HG02678 (cell line): Measurements from ENCODE around the gene EEA1.
"Not testable (repeated sequence)": the region's sequence is repeated elsewhere in the genome, so short reads cannot be mapped to it uniquely, and the experiment has no call there.

Experiments
- ATAC-seq: cut with Tn5 transposase; IDR thresholded peaks from one replicate; pipeline ENCODE4 v1.9.1; 2021; ENCODE audit warnings: mild to moderate bottlenecking, moderate library complexity; ENCODE audit not compliant: unreplicated experiment

The EEA1 gene

DNA sequence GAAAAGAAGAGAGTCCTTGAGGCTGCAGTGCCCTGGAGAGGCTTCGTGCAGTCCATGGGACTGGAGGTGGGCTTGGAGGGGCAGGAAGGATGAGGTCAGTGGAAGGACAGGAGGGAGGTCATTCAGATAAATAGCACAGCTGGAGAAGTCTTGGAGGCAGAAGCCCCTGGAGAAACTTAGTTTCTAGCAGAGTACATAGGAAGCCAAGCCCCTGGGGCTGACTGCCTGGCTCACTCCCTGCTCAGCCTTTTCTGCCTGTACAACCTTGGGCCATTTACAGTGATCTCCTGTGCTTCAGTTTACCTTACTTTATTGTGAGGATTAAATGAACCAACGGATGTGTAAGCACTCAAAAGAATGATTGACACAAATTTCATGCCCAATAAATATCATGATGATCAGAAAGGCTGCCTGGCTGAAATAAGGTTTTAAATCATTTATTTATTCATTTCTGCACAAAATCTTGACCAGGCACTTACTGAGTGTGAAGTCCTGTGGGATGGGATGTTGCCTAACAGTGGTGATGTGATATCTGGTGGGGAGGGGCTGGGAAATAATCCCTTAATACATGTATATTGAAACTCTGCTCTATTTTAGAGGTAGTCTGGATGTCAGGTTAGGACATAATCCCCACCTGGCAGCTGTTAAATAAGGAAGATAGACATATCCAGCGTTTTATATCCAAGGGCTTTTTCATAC, 172.0 kb downstream of the EEA1 start:
- ATAC-seq, result no peak

DNA sequence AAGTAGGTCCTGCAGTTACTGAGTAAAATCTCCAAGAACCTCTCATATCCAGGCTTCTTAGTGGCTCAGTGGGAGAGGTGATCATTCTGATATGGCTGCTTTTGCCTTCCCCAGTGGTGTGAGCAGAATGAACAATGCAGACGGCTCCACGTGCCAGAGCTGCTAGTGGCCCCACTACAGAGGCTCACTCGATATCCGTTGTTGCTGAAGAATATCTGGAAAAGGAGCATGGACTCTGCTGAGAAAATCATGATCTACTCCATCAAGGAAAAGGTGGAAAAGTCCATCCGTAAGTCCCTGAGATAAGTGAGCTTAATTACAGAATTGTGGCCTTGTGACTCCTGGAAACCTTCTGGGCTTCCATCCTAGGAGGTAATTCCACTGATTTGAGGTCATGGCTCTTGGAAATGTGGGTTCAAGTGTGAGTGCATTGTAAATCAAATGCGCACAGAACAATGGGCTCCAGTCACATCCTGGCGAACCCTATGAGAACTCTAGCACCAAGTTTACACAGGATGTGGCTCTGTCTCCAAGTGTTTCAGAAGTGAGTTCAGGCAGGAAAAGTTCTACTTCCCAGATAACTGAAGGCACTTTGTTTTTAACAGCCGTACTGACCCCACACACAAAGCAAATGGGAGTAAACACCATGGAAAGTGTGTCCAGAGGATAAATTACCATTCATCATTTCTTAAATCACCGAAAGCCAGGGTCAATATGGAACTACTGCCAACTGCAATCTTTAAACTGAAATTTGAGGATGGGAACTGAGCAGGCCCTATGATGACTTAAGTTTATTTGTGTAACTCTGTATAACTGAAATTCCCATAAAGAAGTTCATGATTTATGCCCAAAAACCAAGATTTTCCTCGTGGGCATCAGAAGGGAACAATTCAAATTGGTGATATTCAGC, 174.9 kb downstream of the EEA1 start:
- no peak for ATAC-seq

DNA sequence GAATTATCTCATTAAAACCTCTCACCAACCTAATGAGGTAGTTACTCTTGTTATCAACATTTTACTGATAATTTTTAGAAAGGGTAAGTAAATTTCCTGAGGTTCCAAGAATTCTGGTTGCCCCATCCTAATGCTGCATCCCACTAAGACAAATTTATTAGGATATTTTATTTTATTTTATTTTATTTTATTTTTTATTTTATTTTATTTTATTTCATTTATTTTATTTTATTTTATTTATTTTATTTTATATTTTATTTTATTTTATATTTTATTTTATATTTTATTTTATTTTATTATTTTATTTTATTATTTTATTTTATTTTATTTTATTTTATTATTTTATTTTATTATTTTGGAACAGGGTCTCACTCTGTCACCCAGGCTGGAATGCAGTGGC, 179.4 kb downstream of the EEA1 start:
- not testable (repeated sequence) for ATAC-seq

DNA sequence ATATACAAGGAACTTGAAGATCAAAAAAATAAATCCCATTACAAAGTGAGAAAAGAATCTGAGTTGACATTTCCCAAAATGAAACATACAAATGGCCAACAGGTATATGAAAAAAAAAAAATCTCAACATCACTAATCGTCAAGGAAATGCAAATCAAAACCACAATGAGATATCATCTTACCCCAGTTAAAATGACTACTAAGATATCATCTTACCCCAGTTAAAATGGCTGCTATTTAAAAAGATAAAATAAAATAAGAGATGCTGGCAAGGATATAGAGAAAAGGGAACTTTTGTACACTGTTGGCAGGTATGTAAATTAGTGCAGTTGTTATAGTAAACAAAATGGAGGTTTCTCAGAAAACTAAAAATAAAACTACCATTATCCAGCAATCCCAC, 181.9 kb downstream of the EEA1 start:
- ATAC-seq, result no peak

DNA sequence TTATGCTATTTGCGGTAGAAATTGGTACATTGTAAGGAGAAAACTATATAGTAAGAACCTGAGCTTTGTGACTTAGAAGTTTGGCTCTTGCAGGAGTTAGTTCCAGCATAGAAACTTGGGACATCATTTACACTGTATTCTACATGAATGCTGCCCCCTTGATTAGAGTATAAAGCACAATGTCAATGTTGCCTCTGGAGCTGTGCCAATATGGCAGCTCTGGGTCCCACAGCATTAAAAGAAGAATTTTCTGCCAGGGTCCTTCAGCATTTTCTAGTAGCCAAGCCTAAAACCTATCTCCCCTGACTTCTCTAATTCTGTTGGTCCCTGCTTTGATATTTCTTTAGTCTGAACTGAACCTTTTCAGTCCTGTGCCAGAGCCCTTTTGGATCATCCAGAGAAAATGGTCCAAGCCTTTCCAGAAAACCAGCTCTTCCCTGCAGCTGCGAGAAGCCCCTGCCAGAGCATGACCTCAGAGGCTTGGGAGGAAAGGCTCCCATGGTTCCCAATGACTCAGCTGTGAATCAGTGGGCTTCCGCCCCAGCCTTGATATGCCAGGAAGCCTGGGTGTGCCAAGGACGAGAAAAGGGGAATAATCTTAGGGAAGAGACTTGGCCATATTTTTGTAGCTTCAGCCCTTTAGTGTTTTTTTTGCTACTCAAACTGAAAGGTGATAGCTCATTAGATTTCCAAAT, 183.1 kb downstream of the EEA1 start:
- no peak for ATAC-seq

DNA sequence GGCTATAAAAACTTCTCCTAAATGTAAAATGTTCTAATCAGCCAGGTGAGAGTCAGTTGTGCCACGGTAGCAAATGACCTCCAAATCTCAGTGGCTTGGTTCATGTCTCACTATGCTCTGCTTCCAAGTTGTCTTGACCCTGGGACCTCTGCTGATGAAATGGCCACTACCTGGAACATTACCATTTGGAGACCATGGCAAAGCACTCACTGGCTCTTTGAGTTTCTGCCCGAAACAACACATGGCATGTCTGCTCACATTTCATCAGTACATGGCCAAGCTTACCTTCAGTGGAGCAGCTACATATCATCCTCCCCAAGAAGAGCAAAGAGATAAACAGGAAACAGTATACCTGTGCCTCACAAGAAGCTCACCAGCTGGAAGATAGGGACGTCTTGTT, 186.1 kb downstream of the EEA1 start:
- ATAC-seq, result no peak

DNA sequence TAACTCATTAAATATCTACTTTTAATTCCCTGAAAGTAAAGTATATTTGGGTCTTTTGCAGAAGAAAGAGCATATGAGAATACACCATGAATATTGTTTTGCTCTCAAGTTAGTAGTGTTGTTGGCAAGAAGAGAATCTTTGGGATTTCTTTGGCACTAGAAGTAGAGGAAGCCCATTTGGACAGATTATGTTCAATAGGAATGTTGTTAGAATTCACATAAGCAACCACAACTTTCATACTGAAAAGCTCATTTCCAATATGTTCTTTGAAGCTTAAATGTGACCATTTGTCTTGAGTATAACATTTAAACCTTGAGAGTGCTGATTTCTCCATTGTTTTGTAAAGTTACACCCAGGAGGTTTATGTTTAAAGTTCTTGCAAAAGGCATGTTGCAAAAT, 188.7 kb downstream of the EEA1 start:
- no peak for ATAC-seq

DNA sequence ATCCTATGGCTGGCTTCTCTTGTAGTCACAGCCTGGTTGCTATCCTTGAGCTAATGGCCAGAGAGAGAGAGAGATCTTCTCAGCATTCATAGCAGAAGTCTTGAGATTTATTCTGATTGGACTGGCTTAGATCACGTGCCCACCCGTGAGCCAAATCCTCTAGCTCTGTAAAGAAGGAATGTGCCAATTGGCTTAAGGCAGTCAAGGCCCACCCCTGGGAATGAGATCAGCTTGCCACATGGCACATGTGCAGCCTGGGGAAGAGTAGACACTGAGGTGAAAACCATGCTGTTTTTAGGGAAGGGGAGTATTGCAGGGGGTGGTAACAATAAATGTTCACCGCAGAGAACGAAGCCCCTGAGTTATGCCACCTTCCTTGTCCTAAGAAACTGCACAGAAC, 190.0 kb downstream of the EEA1 start:
- no peak for ATAC-seq

DNA sequence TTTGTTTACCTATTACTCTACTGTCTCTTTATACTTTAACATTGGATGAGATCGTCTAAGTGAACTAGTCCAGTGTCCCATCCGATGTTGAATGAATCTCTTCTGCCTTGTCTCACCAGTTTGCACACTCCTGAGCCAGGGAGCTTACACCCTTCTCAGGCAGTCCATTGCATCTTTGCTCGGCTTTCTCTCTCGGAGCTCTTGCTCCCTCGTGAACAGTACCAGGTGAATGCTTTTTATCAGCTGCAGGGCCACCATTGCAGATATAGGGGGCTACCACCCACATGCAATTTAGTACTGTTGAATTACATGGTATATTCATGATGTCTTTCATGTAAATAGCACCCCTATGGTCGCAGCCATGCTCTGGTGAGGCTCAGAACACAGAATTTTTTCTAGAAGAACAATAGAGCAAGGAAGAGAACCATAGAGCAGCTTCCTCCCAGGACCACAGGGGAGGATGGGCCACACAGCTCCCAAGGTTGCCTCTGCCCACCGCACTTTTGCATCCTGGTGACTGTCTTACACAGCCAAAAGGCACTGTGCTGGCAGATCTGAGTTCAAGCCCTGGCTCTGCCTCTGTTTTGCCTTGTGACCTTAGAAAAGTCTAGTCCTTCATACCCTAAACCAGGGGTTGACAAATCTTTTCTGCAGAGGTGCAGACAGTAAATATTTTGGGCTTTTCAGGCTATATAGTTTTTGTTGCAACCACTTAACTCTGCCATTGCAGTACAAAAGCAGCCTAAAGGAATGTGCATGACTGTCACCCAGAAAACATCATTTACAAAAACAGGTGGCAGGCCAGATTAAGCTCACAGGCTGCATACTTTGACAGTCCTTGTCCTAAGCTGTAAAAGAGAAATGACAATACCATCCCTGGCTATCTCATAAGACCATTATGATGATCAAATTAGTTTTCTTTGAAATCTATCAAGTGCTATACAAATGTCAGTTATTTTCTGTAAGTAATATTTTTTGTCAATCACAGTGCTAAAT, 190.9 kb downstream of the EEA1 start:
- no peak for ATAC-seq

DNA sequence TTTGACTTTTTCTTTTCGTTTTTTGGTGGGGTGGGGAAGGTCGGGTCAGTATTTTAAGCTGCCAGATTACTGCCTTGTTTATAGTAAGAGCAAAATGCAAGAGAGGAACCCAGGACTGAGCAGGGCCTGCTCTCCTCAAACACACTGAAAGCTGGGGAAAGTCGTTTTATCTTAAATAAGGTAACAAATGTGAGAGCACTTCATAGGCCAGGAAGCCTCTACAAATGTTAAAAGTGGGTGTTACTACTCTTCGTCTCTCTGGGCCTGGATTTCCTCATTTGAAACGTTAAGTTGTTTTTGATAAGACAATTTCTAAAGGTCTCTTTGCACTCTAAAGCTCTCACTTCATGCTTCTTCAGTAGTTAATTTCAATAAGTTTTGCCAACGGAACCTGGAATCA, 192.5 kb downstream of the EEA1 start:
- ATAC-seq, result no peak

DNA sequence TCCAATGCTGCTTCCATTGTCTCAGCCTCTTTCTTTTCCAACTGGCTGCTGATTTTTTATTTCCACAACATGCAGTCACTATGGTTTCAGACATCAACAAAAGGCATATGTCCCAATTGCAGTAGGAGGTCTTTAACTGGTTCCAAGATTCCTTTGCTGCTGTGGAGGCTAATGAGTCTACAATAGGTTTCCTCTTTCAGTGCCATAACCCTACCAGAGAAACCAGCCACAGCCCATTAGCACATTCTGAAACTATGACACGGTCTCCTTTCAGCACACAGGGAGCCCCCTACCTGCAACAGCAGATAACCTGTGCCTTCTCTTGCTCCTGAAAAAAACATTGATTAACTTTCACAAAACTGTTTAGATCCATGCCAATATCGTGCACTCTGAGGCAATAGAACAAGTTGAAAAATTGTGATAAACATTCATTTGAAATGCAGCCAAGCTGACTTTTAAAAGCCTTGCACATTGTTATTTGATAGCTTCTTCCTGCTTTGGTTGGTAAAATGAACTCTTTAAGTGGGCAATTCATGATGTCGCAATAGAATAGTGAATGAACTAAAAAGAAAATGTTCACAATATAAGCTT, 193.9 kb downstream of the EEA1 start:
- no peak for ATAC-seq

DNA sequence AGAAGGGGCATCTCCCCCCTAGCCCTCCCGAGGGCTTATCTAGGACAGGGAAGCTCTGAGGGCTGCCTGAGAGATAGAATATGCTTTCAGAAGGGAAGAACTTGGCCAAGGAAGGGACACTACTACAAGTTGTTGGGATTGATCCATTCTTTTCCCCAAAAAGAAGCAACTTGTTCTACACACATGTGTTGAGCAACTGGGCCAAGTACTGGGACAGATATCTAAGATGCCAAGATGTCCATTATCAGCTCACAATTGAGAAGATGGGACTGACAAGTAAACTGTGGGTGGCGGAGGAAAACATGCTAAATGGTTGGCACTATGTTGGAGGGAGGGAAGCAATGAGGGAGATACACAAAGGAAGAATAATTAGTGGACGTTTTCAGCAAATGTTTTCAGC, 195.4 kb downstream of the EEA1 start:
- ATAC-seq, result no peak

DNA sequence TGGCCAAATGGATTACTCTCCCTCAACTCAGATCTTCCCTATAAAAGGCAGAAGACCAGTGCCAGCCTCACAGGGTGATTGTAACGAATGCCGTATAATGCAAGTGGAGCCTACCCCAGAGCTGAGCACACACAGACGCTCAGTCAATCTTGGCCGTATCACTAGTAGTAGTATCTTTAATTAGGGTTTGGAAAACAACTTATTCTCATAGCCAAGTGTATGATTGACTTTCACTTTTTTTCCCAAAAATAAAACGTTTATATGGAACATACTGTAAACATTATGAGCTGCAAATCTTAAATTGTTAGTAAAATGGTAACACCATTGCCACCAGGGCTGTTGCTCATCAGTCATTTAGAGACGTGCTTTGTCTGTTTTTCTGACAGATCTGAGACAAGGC, 195.9 kb downstream of the EEA1 start:
- no peak for ATAC-seq

DNA sequence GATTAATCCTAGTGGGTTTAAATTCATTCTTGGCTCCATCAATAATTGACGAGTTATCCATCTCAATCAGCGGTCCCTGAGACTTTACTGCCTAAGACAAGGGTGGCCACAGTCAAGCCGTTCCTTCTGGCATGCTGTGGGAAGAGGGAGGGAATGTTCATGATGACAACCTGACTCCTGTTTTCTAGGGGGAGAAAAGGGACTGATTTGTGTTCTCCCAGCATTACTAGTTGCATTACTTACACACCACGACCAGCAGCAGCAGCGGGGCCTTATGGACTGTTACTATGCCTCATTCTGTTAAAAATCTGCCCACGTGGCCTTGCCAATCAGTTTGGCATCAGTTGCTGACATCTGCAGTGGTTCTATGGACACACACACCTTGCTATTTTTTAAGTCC, 196.4 kb downstream of the EEA1 start:
- ATAC-seq, result no peak

DNA sequence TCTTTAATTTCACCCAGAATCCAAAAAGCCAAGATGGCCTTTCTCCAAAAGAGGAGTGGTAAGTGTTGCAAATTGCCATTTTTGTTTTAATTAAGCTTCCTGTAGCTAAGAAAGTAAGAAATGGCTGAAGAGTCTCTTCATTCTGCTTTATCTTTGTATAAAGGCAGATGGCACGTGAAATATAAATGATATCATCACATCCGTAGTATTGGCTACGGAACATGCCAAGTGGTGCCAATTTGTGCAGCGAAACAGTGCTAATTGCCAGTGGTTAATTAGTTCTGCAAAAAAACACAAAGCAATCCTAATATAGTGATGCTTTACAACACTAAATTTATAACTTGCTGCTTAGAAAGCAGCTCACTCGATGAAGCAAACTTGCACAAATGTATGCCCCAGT, 196.9 kb downstream of the EEA1 start:
- no peak for ATAC-seq

DNA sequence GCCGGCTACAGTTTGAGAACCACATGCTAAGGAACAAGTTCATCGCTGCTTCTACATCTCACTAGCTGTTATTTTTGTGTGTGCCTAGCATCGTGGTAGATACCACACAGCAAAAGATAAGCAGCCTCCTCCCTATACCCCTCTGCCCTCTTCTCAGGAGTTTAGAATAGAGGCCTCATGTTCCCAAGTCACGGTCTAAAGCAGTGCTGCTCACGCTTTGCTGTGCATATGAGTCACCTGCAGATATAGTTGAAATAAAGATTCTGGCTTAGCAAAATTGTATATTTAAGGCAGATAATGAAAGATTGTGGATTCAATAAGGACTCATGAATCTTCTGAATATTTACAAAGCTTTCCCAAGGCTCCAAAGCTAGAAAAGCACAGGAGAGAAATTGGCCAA, 198.3 kb downstream of the EEA1 start:
- ATAC-seq, result no peak

DNA sequence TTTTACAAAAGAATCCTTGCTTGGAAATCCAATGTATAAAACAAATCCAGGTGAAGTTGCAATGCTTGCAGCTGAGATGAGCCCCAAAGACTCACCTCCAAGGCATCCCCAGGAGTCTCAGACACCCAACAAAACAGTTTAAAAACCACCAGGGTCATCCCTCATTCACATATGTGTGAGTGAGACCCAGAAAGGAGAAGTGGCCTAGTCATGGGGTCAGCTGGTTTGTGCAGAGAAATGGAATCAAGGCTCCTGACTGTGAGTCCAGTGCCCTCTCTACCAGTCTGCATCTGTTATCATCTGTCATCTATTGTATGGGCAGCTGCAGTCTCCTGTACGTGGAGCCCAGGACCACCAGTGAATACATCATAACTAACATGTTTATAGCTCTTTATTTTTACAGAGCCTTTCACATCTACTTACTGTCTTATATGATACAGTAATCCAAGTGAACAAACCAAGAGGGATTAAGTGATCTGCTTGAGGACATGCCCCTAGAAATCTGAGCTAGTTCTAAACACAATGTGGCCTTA, 199.3 kb downstream of the EEA1 start:
- no peak for ATAC-seq

DNA sequence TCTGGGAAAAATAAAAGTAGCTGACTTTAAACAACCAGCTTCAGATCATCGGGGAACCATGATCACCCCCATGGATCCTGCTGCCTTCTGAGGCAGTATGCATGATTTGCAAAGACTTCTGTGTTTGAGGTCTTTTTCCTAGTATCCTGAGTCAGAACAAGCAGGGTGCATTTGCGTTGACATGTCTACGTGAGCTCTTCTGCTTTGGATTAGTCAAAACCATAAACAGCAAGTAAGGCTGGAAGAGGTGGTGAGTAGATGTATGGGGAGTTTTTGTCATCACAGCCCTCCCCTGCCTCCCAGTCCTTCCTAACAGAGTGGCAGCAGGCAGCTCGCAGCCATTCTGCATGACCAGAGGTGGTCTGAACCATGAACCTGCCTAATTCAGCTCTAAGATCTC, 202.2 kb downstream of the EEA1 start:
- no peak for ATAC-seq

DNA sequence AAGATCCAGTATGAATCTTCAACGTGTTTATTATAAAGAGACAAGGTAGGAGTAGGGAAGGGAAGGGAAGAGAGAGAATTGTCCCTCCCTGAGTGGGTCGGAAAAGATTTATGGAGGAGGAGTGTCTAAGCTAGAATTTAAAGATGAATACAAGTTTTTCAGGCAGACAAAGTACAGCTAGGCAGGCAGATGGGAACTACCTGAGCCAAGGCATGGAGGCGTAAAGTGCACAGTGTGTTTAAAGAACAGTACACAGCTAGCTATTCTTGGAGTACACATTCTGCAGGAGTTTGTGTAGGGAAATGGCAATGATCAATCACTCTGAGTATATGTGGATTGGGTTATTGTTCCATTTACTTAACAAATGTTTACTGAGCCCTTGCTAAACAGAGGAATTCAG, 206.2 kb downstream of the EEA1 start:
- ATAC-seq, result no peak

DNA sequence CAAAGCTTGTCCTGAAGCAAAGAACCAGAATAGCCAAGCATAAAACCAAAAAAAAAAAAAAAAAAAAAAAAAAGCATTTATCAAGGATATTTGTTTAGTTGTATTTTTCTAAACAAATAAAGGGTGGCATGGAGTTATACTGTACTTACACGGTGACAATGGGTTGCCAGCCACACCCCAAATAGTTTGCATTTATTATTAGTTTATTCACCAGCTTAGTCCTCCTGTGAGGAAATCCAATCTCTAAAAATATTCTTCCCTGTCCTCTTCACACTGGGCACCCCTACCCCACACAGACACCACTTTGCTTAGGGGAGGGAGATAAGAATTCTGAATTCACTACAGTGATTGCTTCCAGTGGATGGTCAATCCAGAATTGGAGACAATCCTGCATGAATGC, 207.4 kb downstream of the EEA1 start:
- no peak for ATAC-seq
